ENCODE results near the gene HGD. TPM values are rescaled to one million over a fixed set of nuclear protein-coding genes. Genes with fewer than 3 reads are reported as not detected.

HGD gene
- total and polyA plus RNA-seq, 2 of the 13 experiments (the other 11 are each of a cell fraction or from before 2014, with no cell fraction given), result 265 to 398 TPM

DNA sequence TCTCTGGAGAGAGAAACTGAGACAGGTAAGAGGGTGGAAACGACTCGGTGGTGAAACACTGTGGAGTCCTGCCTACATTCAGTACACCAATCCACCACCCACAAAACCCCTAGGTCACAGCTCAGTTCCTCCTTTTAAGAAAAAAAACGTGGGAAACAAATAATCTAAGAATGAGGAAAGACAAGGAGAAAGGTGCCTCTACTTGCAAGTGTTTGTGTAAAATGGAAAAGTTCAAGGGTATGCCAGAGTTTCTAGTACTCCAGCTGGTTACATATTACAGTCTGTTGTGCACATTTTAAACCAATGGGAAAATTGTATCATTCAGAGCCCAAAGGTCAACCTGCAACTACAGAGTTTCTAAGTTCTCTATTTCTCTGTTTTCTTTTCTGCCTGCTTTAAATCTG lies 32.2 kb downstream of the HGD start (continued):
- TF ChIP-seq, protein P1, sequence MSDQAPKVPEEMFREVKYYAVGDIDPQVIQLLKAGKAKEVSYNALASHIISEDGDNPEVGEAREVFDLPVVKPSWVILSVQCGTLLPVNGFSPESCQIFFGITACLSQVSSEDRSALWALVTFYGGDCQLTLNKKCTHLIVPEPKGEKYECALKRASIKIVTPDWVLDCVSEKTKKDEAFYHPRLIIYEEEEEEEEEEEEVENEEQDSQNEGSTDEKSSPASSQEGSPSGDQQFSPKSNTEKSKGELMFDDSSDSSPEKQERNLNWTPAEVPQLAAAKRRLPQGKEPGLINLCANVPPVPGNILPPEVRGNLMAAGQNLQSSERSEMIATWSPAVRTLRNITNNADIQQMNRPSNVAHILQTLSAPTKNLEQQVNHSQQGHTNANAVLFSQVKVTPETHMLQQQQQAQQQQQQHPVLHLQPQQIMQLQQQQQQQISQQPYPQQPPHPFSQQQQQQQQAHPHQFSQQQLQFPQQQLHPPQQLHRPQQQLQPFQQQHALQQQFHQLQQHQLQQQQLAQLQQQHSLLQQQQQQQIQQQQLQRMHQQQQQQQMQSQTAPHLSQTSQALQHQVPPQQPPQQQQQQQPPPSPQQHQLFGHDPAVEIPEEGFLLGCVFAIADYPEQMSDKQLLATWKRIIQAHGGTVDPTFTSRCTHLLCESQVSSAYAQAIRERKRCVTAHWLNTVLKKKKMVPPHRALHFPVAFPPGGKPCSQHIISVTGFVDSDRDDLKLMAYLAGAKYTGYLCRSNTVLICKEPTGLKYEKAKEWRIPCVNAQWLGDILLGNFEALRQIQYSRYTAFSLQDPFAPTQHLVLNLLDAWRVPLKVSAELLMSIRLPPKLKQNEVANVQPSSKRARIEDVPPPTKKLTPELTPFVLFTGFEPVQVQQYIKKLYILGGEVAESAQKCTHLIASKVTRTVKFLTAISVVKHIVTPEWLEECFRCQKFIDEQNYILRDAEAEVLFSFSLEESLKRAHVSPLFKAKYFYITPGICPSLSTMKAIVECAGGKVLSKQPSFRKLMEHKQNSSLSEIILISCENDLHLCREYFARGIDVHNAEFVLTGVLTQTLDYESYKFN (CRISPR knock-in tag; conservative IDR thresholded peaks at IDR 0.05), result peak; percentile 64
- no peak for TF ChIP-seq KDM1A (CRISPR knock-in tag; IDR thresholded peaks at IDR 0.05)
- TF ChIP-seq NCOR1 (IDR thresholded peaks at IDR 0.05; ENCODE audit: borderline replicate concordance, low read length), result peak; percentile 53; the same call in 1 of the 2 replicates
- peak; percentile 71 for TF ChIP-seq HNF4A (CRISPR knock-in tag; IDR thresholded peaks at IDR 0.05)
- TF ChIP-seq KDM4B (CRISPR knock-in tag; IDR thresholded peaks at IDR 0.05), result no peak
- no peak for TF ChIP-seq ZSCAN20 (CRISPR knock-in tag; IDR thresholded peaks at IDR 0.05; ENCODE audit: borderline replicate concordance)
- TF ChIP-seq, protein P2, sequence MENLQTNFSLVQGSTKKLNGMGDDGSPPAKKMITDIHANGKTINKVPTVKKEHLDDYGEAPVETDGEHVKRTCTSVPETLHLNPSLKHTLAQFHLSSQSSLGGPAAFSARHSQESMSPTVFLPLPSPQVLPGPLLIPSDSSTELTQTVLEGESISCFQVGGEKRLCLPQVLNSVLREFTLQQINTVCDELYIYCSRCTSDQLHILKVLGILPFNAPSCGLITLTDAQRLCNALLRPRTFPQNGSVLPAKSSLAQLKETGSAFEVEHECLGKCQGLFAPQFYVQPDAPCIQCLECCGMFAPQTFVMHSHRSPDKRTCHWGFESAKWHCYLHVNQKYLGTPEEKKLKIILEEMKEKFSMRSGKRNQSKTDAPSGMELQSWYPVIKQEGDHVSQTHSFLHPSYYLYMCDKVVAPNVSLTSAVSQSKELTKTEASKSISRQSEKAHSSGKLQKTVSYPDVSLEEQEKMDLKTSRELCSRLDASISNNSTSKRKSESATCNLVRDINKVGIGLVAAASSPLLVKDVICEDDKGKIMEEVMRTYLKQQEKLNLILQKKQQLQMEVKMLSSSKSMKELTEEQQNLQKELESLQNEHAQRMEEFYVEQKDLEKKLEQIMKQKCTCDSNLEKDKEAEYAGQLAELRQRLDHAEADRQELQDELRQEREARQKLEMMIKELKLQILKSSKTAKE (CRISPR knock-in tag; IDR thresholded peaks at IDR 0.05; ENCODE audit: borderline replicate concordance), result no peak
- no peak for TF ChIP-seq CENPX (CRISPR knock-in tag; IDR thresholded peaks at IDR 0.05)
- 0 out of 2 replicates have a peak, but pooled peaks have one; percentile 13 for TF ChIP-seq MED1 (CRISPR knock-in tag; IDR thresholded peaks at IDR 0.05)
- no peak for TF ChIP-seq ZNF546 (CRISPR knock-in tag; conservative IDR thresholded peaks at IDR 0.05)
- TF ChIP-seq, protein P3, sequence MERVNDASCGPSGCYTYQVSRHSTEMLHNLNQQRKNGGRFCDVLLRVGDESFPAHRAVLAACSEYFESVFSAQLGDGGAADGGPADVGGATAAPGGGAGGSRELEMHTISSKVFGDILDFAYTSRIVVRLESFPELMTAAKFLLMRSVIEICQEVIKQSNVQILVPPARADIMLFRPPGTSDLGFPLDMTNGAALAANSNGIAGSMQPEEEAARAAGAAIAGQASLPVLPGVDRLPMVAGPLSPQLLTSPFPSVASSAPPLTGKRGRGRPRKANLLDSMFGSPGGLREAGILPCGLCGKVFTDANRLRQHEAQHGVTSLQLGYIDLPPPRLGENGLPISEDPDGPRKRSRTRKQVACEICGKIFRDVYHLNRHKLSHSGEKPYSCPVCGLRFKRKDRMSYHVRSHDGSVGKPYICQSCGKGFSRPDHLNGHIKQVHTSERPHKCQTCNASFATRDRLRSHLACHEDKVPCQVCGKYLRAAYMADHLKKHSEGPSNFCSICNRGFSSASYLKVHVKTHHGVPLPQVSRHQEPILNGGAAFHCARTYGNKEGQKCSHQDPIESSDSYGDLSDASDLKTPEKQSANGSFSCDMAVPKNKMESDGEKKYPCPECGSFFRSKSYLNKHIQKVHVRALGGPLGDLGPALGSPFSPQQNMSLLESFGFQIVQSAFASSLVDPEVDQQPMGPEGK (CRISPR knock-in tag; IDR thresholded peaks at IDR 0.05), result no peak
- TF ChIP-seq SOX6 (IDR thresholded peaks at IDR 0.05), result no peak
- peak; percentile 16; the same call in 1 of the 2 replicates for TF ChIP-seq SOX6 (CRISPR knock-in tag; IDR thresholded peaks at IDR 0.05)
- no peak for TF ChIP-seq HCFC1 (IDR thresholded peaks at IDR 0.05; ENCODE audit: low read depth, low read length)
- TF ChIP-seq, protein P4, sequence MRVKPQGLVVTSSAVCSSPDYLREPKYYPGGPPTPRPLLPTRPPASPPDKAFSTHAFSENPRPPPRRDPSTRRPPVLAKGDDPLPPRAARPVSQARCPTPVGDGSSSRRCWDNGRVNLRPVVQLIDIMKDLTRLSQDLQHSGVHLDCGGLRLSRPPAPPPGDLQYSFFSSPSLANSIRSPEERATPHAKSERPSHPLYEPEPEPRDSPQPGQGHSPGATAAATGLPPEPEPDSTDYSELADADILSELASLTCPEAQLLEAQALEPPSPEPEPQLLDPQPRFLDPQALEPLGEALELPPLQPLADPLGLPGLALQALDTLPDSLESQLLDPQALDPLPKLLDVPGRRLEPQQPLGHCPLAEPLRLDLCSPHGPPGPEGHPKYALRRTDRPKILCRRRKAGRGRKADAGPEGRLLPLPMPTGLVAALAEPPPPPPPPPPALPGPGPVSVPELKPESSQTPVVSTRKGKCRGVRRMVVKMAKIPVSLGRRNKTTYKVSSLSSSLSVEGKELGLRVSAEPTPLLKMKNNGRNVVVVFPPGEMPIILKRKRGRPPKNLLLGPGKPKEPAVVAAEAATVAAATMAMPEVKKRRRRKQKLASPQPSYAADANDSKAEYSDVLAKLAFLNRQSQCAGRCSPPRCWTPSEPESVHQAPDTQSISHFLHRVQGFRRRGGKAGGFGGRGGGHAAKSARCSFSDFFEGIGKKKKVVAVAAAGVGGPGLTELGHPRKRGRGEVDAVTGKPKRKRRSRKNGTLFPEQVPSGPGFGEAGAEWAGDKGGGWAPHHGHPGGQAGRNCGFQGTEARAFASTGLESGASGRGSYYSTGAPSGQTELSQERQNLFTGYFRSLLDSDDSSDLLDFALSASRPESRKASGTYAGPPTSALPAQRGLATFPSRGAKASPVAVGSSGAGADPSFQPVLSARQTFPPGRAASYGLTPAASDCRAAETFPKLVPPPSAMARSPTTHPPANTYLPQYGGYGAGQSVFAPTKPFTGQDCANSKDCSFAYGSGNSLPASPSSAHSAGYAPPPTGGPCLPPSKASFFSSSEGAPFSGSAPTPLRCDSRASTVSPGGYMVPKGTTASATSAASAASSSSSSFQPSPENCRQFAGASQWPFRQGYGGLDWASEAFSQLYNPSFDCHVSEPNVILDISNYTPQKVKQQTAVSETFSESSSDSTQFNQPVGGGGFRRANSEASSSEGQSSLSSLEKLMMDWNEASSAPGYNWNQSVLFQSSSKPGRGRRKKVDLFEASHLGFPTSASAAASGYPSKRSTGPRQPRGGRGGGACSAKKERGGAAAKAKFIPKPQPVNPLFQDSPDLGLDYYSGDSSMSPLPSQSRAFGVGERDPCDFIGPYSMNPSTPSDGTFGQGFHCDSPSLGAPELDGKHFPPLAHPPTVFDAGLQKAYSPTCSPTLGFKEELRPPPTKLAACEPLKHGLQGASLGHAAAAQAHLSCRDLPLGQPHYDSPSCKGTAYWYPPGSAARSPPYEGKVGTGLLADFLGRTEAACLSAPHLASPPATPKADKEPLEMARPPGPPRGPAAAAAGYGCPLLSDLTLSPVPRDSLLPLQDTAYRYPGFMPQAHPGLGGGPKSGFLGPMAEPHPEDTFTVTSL (CRISPR knock-in tag; IDR thresholded peaks at IDR 0.05; ENCODE audit: borderline replicate concordance), result no peak
- no peak for TF ChIP-seq ZNF432 (CRISPR knock-in tag; IDR thresholded peaks at IDR 0.05; ENCODE audit: borderline replicate concordance)

Data from HepG2 (cell line).